Measurements from ENCODE around the gene IQUB.

The IQUB gene

GRCh38 chr7:123410273-123410904 lies 124.0 kb downstream of the IQUB start (continued):
- TF ChIP-seq SP2 (tag by site-specific recombination; IDR thresholded peaks at IDR 0.05) (no peak), HOXC10 (CRISPR knock-in tag; IDR thresholded peaks at IDR 0.05) (no peak), ZNF37A (tag by site-specific recombination; IDR thresholded peaks at IDR 0.05) (no peak), ZNF248 (tag by site-specific recombination; IDR thresholded peaks at IDR 0.05) (no peak), ZBTB26 (tag by site-specific recombination; optimal IDR thresholded peaks at IDR 0.05) (no peak), GLIS1 (tag by site-specific recombination; IDR thresholded peaks at IDR 0.05) (no peak), ZNF549 (tag by site-specific recombination; IDR thresholded peaks at IDR 0.05) (no peak), SCRT2 (tag by site-specific recombination; IDR thresholded peaks at IDR 0.05) (peak; percentile 92), PRDM1 (tag by site-specific recombination; IDR thresholded peaks at IDR 0.05) (peak; percentile 67), ZNF48 (tag by site-specific recombination; IDR thresholded peaks at IDR 0.05) (no peak), ZNF239 (tag by site-specific recombination; IDR thresholded peaks at IDR 0.05) (no peak), ZNF670 (tag by site-specific recombination; IDR thresholded peaks at IDR 0.05; ENCODE audit: low read depth) (no peak), TRIM28 (IDR thresholded peaks at IDR 0.05; ENCODE audit: borderline replicate concordance, low read length) (no peak), ZNF223 (tag by site-specific recombination; IDR thresholded peaks at IDR 0.05) (no peak), SP7 (tag by site-specific recombination; IDR thresholded peaks at IDR 0.05) (no peak), ZNF280D (tag by site-specific recombination; IDR thresholded peaks at IDR 0.05) (no peak), ZNF211 (tag by site-specific recombination; IDR thresholded peaks at IDR 0.05; ENCODE audit: low read depth) (no peak), ZNF155 (tag by site-specific recombination; IDR thresholded peaks at IDR 0.05) (no peak), SP3 (tag by site-specific recombination; IDR thresholded peaks at IDR 0.05) (no peak), INSM2 (tag by site-specific recombination; IDR thresholded peaks at IDR 0.05) (no peak), ZNF660 (tag by site-specific recombination; IDR thresholded peaks at IDR 0.05) (peak; percentile 45; the same call in 1 of the 2 replicates), HIC1 (tag by site-specific recombination; IDR thresholded peaks at IDR 0.05) (peak; percentile 39; the same call in 1 of the 2 replicates), ZSCAN16 (tag by site-specific recombination; IDR thresholded peaks at IDR 0.05) (no peak), PRDM10 (tag by site-specific recombination; IDR thresholded peaks at IDR 0.05) (peak; percentile 47), ZNF510 (tag by site-specific recombination; IDR thresholded peaks at IDR 0.05; ENCODE audit: insufficient replicate concordance) (no peak), ZNF624 (tag by site-specific recombination; IDR thresholded peaks at IDR 0.05) (no peak), ZBTB44 (tag by site-specific recombination; IDR thresholded peaks at IDR 0.05) (peak; percentile 66; the same call in 1 of the 2 replicates), KLF9 (tag by site-specific recombination; IDR thresholded peaks at IDR 0.05; ENCODE audit: low read depth) (no peak)

Measured in HEK293 (cell line).